Naive thymus-derived CD4-positive, alpha-beta T cell (primary cell): ENCODE measurements around the gene COG5. TPM values are rescaled to one million over a fixed set of nuclear protein-coding genes. Genes with fewer than 3 reads are reported as not detected.

Experiments
- ATAC-seq: fragments of 150-1000 bp; cut with Tn5 transposase; 2 replicates; pipeline ENCODE4 v1.10.0; 2021; ENCODE audit warnings: mild to moderate bottlenecking, moderate library complexity
- CTCF ChIA-PET: fragments of 350-600 bp; sonication (Branson Sonifier 250); formaldehyde crosslinking; loops from one replicate; lab custom pipeline; 2021; ENCODE audit warnings: antibody characterized with exemption; lab: Charles Lee
- POLR2A ChIA-PET: fragments of 350-600 bp; sonication (Branson Sonifier 250); formaldehyde crosslinking; loops from one replicate; lab custom pipeline; 2021; ENCODE audit warnings: antibody characterized with exemption, inconsistent platforms; lab: Charles Lee
- DNase-seq, 9 donors: peaks; one replicate each; pipeline versions ENCODE4 v3.0.0 to v3.0.0-alpha.2; 2020 to 2022; ENCODE audit warnings: mixed read lengths in 1 of 9
- H3K27ac ChIP-seq: one replicate; pipeline ENCODE4 v1.7.0; 2013; ENCODE audit warnings: mild to moderate bottlenecking, low read depth, low read length, moderate library complexity
- H3K27me3 ChIP-seq, 2 donors: one replicate each; pipeline ENCODE4 v1.7.0; 2013; ENCODE audit warnings: low read length in 2 of 2, mild to moderate bottlenecking in 2 of 2, moderate library complexity in 2 of 2; ENCODE audit not compliant: control insufficient read depth in 2 of 2, insufficient read depth in 2 of 2
- H3K36me3 ChIP-seq, 3 experiments: 1 replicate in 2 of 3; 2 replicates in 1 of 3; pipeline ENCODE4 v1.7.0; 2013; ENCODE audit warnings: low read length in 3 of 3, mild to moderate bottlenecking in 3 of 3, moderate library complexity in 1 of 3; ENCODE audit not compliant: insufficient read depth in 3 of 3, control insufficient read depth in 2 of 3
- H3K4me1 ChIP-seq, 2 donors: one replicate each; pipeline ENCODE4 v1.7.0; 2013; ENCODE audit warnings: low read length in 2 of 2, mild to moderate bottlenecking in 2 of 2, moderate library complexity in 1 of 2; ENCODE audit not compliant: control insufficient read depth in 2 of 2, insufficient read depth in 2 of 2
- H3K4me3 ChIP-seq: 2 replicates; pipeline ENCODE4 v1.7.0; 2013; ENCODE audit warnings: mild to moderate bottlenecking, low read length
- H3K9me3 ChIP-seq, 3 experiments: 1 replicate in 2 of 3; 2 replicates in 1 of 3; pipeline ENCODE4 v1.7.0; 2013; ENCODE audit warnings: low read length in 3 of 3; ENCODE audit not compliant: control insufficient read depth in 2 of 3
- H3K27ac Mint-ChIP-seq, 9 donors: one replicate each; pipeline ENCODE4 v1.8.0; 2020 to 2022; ENCODE audit warnings: mixed read lengths in 9 of 9, mild to moderate bottlenecking in 8 of 9, moderate library complexity in 5 of 9, inconsistent platforms in 2 of 9
- H3K27me3 Mint-ChIP-seq, 5 donors: one replicate each; pipeline ENCODE4 v1.8.0; 2021 to 2022; ENCODE audit warnings: mixed read lengths in 5 of 5, mild to moderate bottlenecking in 1 of 5
- H3K36me3 Mint-ChIP-seq, 5 donors: one replicate each; pipeline ENCODE4 v1.8.0; 2020 to 2022; ENCODE audit warnings: mixed read lengths in 5 of 5, mild to moderate bottlenecking in 3 of 5, inconsistent platforms in 1 of 5
- H3K4me1 Mint-ChIP-seq, 7 donors: one replicate each; pipeline ENCODE4 v1.8.0; 2020 to 2022; ENCODE audit warnings: mixed read lengths in 7 of 7, mild to moderate bottlenecking in 3 of 7, inconsistent platforms in 1 of 7
- H3K4me3 Mint-ChIP-seq, 10 donors: one replicate each; pipeline ENCODE4 v1.8.0; 2020 to 2022; ENCODE audit warnings: mild to moderate bottlenecking in 10 of 10, mixed read lengths in 10 of 10, moderate library complexity in 6 of 10, inconsistent platforms in 2 of 10
- H3K9me3 Mint-ChIP-seq, 11 donors: one replicate each; pipeline ENCODE4 v1.8.0; 2020 to 2022; ENCODE audit warnings: mixed read lengths in 11 of 11, mild to moderate bottlenecking in 4 of 11, inconsistent platforms in 1 of 11, moderate library complexity in 1 of 11
- intact Hi-C, 2 donors: fragments of 100-400 bp; cut with micrococcal nuclease; formaldehyde crosslinking; loops; one replicate each; pipeline ENCODE4 v1.15.1; 2023
- polyA plus RNA-seq, 2 donors: library from polyadenylated mRNA; unstranded; fragments of 300-500 nt; fragmentation: Illumina TruSeq; gene quantifications; one replicate each; pipeline ENCODE4 v1.2.3, GENCODE V29; 2021
- total RNA-seq, 6 experiments: library from RNA in 5 of 6; stranded (reverse) in 5 of 6; gene quantifications; 1 replicate in 5 of 6; 2 replicates in 1 of 6; pipeline ENCODE4 v1.2.3 and lab custom pipeline; 2021 to 2026

Gene COG5
- total and polyA plus RNA-seq, 7 experiments from 2014 or later: 24.7 to 77.0 (median 48.0) TPM

GRCh38 chr7:107394276-107394675 is 169.4 kb downstream of the COG5 start:
- H3K4me3 ChIP-seq: no peak overlapping the region
- no peak for ATAC-seq
- H3K9me3 ChIP-seq: no peaks in the 10 kb centered on the region
- ChIA-PET CTCF (interaction anchor here (0.6 kb wide), 1 partner anchor 420 kb away, joined by 3 read pairs; no protein-coding TSS in a partner anchor), POLR2A (no interaction called here)
- Mint-ChIP-seq H3K36me3 (peaks cover 2 to 41% (median 25%) of the 10 kb centered on the region in 5 donors), H3K27me3 (no peaks in the 10 kb centered on the region), H3K4me3 (no peak overlapping the region), H3K4me1 (peaks cover 0 to 5% (median 0%) of the 10 kb centered on the region in 7 donors), H3K27ac (no peak overlapping the region), H3K9me3 (no peaks in the 10 kb centered on the region)
- intact Hi-C loops: no loop called here
- H3K27me3 ChIP-seq: no peaks in the 10 kb centered on the region
- H3K36me3 ChIP-seq: no peaks in the 10 kb centered on the region
- no peak for DNase-seq
- no peak overlapping the region for H3K27ac ChIP-seq
- H3K4me1 ChIP-seq: no peaks in the 10 kb centered on the region

- Histone ChIP-seq H3K27ac (no peak overlapping the region), H3K9me3 (no peaks in the 10 kb centered on the region), H3K4me3 (no peak overlapping the region), H3K27me3 (no peaks in the 10 kb centered on the region), H3K36me3 (no peaks in the 10 kb centered on the region), H3K4me1 (no peaks in the 10 kb centered on the region)
- peaks cover 0 to 37% (median 21%) of the 10 kb centered on the region in 5 donors for H3K36me3 Mint-ChIP-seq
- ATAC-seq (no peak), DNase-seq (no peak)
- no peak overlapping the region for H3K27ac Mint-ChIP-seq
- H3K27me3 Mint-ChIP-seq: no peaks in the 10 kb centered on the region
- no peak overlapping the region for H3K4me3 Mint-ChIP-seq
- peaks cover 0 to 5% (median 0%) of the 10 kb centered on the region in 7 donors for H3K4me1 Mint-ChIP-seq
- H3K9me3 Mint-ChIP-seq: no peaks in the 10 kb centered on the region
- ChIA-PET CTCF (interaction anchor here (0.6 to 1.0 kb wide), 2 partner anchors 10 to 336 kb away, joined by 3 read pairs; no protein-coding TSS in a partner anchor), POLR2A (interaction anchor here (0.7 kb wide), 1 partner anchor 230 kb away, joined by 5 read pairs; no protein-coding TSS in a partner anchor)
- intact Hi-C loops: loop anchor here in 1 of 2 donors (1.0 kb wide), 1 partner anchor 15 kb away; no protein-coding TSS in a partner anchor
These were observed 170.9 kb downstream of the COG5 start for GRCh38 chr7:107392830-107393229.

GRCh38 chr7:107390916-107391315 is 172.8 kb downstream of the COG5 start:
- DNase-seq (no peak), ATAC-seq (no peak)
- no peak overlapping the region for H3K27ac ChIP-seq
- Mint-ChIP-seq H3K9me3 (no peaks in the 10 kb centered on the region), H3K4me3 (no peak overlapping the region), H3K27me3 (no peaks in the 10 kb centered on the region), H3K27ac (peak overlapping the region in 1 of 9 donors; percentile 15), H3K4me1 (peaks cover 0 to 12% (median 0%) of the 10 kb centered on the region in 7 donors), H3K36me3 (peaks cover 0 to 32% (median 17%) of the 10 kb centered on the region in 5 donors)
- no peaks in the 10 kb centered on the region for H3K36me3 ChIP-seq
- no peaks in the 10 kb centered on the region for H3K9me3 ChIP-seq
- intact Hi-C loops: no loop called here
- ChIA-PET CTCF (no interaction called here), POLR2A (no interaction called here)
- H3K4me1 ChIP-seq: no peaks in the 10 kb centered on the region
- no peaks in the 10 kb centered on the region for H3K27me3 ChIP-seq
- H3K4me3 ChIP-seq: no peak overlapping the region

GRCh38 chr7:107388604-107389003 is 175.1 kb downstream of the COG5 start:
- Histone ChIP-seq H3K27ac (no peak overlapping the region), H3K9me3 (no peaks in the 10 kb centered on the region), H3K4me1 (no peaks in the 10 kb centered on the region), H3K27me3 (no peaks in the 10 kb centered on the region), H3K4me3 (no peak overlapping the region), H3K36me3 (no peaks in the 10 kb centered on the region)
- POLR2A ChIA-PET: no interaction called here
- ATAC-seq (no peak), DNase-seq (no peak)
- H3K4me3 Mint-ChIP-seq: no peak overlapping the region
- no peaks in the 10 kb centered on the region for H3K27me3 Mint-ChIP-seq
- H3K9me3 Mint-ChIP-seq: peaks cover 0 to 1% (median 0%) of the 10 kb centered on the region in 11 donors
- H3K36me3 Mint-ChIP-seq: peaks cover 0 to 38% (median 18%) of the 10 kb centered on the region in 5 donors
- H3K4me1 Mint-ChIP-seq: peaks cover 0 to 12% (median 0%) of the 10 kb centered on the region in 7 donors
- no peak overlapping the region for H3K27ac Mint-ChIP-seq
- CTCF ChIA-PET: no interaction called here
- intact Hi-C loops: no loop called here

GRCh38 chr7:107387573-107388219 is 176.0 kb downstream of the COG5 start:
- CTCF ChIA-PET: no interaction called here
- no peak overlapping the region for H3K27ac ChIP-seq
- H3K4me1 Mint-ChIP-seq: peaks cover 0 to 7% (median 0%) of the 10 kb centered on the region in 7 donors
- no peaks in the 10 kb centered on the region for H3K36me3 ChIP-seq
- no peaks in the 10 kb centered on the region for H3K9me3 ChIP-seq
- no peaks in the 10 kb centered on the region for H3K27me3 ChIP-seq
- DNase-seq (no peak), ATAC-seq (no peak)
- peaks cover 0 to 34% (median 12%) of the 10 kb centered on the region in 5 donors for H3K36me3 Mint-ChIP-seq
- peaks cover 0 to 1% (median 0%) of the 10 kb centered on the region in 11 donors for H3K9me3 Mint-ChIP-seq
- POLR2A ChIA-PET: no interaction called here
- intact Hi-C loops: no loop called here
- no peak overlapping the region for H3K4me3 ChIP-seq
- H3K27me3 Mint-ChIP-seq: no peaks in the 10 kb centered on the region
- no peak overlapping the region for H3K27ac Mint-ChIP-seq
- H3K4me3 Mint-ChIP-seq: no peak overlapping the region
- no peaks in the 10 kb centered on the region for H3K4me1 ChIP-seq

GRCh38 chr7:107387128-107387527 is 176.6 kb downstream of the COG5 start:
- no peaks in the 10 kb centered on the region for H3K36me3 ChIP-seq
- Mint-ChIP-seq H3K36me3 (peaks cover 0 to 34% (median 8%) of the 10 kb centered on the region in 5 donors), H3K27ac (no peak overlapping the region), H3K9me3 (peaks cover 0 to 1% (median 0%) of the 10 kb centered on the region in 11 donors), H3K4me3 (no peak overlapping the region), H3K4me1 (peaks cover 0 to 7% (median 0%) of the 10 kb centered on the region in 7 donors), H3K27me3 (no peaks in the 10 kb centered on the region)
- intact Hi-C loops: no loop called here
- ChIA-PET POLR2A (no interaction called here), CTCF (no interaction called here)
- no peak overlapping the region for H3K4me3 ChIP-seq
- H3K27me3 ChIP-seq: no peaks in the 10 kb centered on the region
- no peaks in the 10 kb centered on the region for H3K4me1 ChIP-seq
- no peaks in the 10 kb centered on the region for H3K9me3 ChIP-seq
- no peak for DNase-seq
- H3K27ac ChIP-seq: no peak overlapping the region
- no peak for ATAC-seq
